ENCODE measurements around the gene FBXO22.

The FBXO22 gene

DNA sequence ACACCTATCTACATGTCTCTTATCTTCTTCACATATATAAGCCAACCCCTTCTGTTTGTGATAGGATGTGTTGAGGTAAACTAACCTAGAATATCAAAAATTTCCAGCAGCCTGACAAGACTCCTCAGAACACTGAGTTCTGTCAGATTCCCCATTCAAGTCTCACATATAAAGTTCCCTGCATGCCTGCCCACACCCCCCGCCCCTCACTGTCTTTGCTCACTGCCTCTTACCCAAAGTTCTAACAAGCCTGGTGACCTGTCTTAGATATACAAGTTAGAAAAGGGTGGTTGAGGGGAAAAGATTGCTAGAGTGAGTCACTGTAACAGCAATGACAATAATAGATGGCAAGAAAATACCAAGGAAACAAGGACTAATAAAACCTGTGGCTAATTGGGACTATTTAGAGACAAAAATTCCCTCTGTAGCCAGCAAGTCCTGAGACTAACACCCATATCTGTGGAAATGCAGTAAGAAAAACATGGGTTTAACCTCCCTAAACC, 40.1 kb downstream of the FBXO22 start:
- H3K27ac ChIP-seq, result no peak overlapping the region
- H3K36me3 ChIP-seq (replicated peaks), result no peaks in the 10 kb centered on the region
- no peak for DNase-seq
- TF ChIP-seq, protein P1, sequence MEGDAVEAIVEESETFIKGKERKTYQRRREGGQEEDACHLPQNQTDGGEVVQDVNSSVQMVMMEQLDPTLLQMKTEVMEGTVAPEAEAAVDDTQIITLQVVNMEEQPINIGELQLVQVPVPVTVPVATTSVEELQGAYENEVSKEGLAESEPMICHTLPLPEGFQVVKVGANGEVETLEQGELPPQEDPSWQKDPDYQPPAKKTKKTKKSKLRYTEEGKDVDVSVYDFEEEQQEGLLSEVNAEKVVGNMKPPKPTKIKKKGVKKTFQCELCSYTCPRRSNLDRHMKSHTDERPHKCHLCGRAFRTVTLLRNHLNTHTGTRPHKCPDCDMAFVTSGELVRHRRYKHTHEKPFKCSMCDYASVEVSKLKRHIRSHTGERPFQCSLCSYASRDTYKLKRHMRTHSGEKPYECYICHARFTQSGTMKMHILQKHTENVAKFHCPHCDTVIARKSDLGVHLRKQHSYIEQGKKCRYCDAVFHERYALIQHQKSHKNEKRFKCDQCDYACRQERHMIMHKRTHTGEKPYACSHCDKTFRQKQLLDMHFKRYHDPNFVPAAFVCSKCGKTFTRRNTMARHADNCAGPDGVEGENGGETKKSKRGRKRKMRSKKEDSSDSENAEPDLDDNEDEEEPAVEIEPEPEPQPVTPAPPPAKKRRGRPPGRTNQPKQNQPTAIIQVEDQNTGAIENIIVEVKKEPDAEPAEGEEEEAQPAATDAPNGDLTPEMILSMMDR (IDR thresholded peaks at IDR 0.05; ENCODE audit: low read depth, low read length, missing control alignments), result no peak
- in situ Hi-C loops (cut with HindIII; ENCODE audit: low pct_ligation_motif_present, low sequenced_read_pairs), result no loop called here
- H3K4me3 ChIP-seq (ENCODE audit: low read depth, low read length), result no peak overlapping the region
- H3K27me3 ChIP-seq (replicated peaks), result no peaks in the 10 kb centered on the region

DNA sequence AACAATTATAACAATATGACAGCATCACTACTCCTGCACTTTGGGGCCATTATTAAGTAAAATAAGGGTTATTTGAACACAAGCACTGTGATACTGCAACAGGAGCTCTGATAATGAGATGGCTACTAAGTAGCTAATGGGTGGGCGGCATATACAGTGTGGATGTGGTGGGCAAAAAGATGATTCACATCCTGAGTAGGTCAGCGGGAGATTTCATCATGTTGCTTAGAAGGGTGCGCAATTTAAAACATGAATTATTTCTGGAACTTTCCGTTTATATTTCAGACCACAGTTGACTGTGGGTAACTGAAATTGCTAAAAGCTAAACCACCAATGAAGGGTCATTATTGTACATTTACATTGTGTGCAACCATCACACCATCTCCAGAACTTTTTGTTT, 42.3 kb downstream of the FBXO22 start:
- peak overlapping the region; percentile 16 for H3K27ac ChIP-seq
- no peak overlapping the region for H3K4me3 ChIP-seq (ENCODE audit: low read depth, low read length)
- peak; percentile 66 for DNase-seq
- in situ Hi-C loops (cut with HindIII; ENCODE audit: low pct_ligation_motif_present, low sequenced_read_pairs), result no loop called here
- H3K27me3 ChIP-seq (replicated peaks), result no peaks in the 10 kb centered on the region
- TF ChIP-seq, protein P1 (IDR thresholded peaks at IDR 0.05; ENCODE audit: low read depth, low read length, missing control alignments), result no peak
- no peaks in the 10 kb centered on the region for H3K36me3 ChIP-seq (replicated peaks)

DNA sequence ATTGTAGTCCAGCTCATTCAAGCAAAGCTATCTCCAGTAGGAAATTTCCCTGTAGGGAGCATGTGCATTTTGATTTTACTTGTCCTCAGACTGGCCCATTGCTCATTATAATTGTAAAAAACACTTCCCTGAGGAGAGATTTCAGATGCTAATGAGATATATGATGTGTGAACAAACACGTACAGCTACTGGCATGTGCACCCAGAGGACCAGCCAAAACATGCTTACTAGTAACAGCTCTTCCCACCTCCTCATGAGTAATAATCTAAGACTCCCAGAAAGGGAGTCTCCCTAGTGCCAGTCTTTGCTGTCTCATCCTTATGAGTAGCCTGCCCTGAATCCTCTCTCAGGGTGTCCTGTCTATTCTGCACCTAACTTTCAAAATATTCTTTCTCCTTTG, 43.4 kb downstream of the FBXO22 start:
- peak; percentile 56 for DNase-seq

DNA sequence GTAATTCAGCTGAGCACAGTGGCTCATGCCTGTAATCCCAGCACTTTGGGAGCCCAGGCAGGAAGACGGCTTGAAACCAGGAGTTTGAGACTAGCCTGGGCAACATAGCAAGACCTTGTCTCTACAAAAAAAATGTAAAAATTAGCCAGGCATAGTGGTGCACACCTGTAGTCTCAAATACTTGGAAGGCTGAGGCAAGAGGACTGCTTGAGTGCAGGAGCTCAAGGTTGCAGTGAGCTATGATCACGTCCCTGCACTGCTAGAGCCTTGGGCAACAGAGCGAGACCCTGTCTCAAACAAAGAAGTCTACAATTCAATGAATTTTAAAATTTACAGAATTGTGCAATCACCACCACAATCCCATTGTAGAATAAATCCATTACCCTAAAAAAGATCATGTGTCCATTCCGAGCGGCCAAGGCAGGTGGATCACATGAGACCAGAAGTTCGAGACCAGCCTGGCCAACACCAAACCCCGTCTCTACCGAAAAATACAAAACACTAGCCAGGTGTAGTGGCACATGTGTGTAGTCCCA, 45.2 kb downstream of the FBXO22 start:
- TF ChIP-seq, protein P1 (IDR thresholded peaks at IDR 0.05; ENCODE audit: low read depth, low read length, missing control alignments), result no peak
- in situ Hi-C loops (cut with HindIII; ENCODE audit: low pct_ligation_motif_present, low sequenced_read_pairs), result no loop called here
- H3K27ac ChIP-seq, result no peak overlapping the region
- no peaks in the 10 kb centered on the region for H3K27me3 ChIP-seq (replicated peaks)
- H3K36me3 ChIP-seq (replicated peaks), result no peaks in the 10 kb centered on the region
- DNase-seq, result no peak
- no peak overlapping the region for H3K4me3 ChIP-seq (ENCODE audit: low read depth, low read length)

More for the DNA sequence above, 43.4 kb downstream of the FBXO22 start:
- in situ Hi-C loops (cut with HindIII; ENCODE audit: low pct_ligation_motif_present, low sequenced_read_pairs), result no loop called here
- no peak overlapping the region for H3K4me3 ChIP-seq (ENCODE audit: low read depth, low read length)
- H3K27me3 ChIP-seq (replicated peaks), result no peaks in the 10 kb centered on the region
- H3K27ac ChIP-seq, result no peak overlapping the region
- no peaks in the 10 kb centered on the region for H3K36me3 ChIP-seq (replicated peaks)
- TF ChIP-seq, protein P1 (IDR thresholded peaks at IDR 0.05; ENCODE audit: low read depth, low read length, missing control alignments), result no peak

DNA sequence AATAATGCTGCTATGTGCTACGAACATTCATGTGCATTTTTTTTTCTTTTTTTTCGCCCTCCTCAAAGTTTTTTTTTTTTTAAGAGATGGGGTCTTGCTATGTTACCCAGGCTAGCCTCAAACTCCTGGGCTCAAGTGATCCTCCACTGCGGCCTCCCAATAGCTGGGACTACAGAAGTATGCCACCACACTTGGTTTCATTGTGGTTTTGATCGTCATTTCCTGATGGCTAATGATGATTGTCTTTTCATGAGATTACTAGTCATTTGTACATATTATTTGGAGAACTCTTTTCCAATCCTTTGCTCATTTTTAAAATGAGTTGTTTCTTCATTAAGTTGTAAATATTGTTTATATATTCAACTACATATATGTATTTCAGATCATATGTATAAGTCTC, 48.8 kb downstream of the FBXO22 start:
- Histone ChIP-seq H3K27me3 (replicated peaks) (no peaks in the 10 kb centered on the region), H3K27ac (no peak overlapping the region), H3K36me3 (replicated peaks) (no peaks in the 10 kb centered on the region), H3K4me3 (ENCODE audit: low read depth, low read length) (no peak overlapping the region)
- TF ChIP-seq, protein P1 (IDR thresholded peaks at IDR 0.05; ENCODE audit: low read depth, low read length, missing control alignments), result no peak
- DNase-seq, result no peak
- in situ Hi-C loops (cut with HindIII; ENCODE audit: low pct_ligation_motif_present, low sequenced_read_pairs), result no loop called here

DNA sequence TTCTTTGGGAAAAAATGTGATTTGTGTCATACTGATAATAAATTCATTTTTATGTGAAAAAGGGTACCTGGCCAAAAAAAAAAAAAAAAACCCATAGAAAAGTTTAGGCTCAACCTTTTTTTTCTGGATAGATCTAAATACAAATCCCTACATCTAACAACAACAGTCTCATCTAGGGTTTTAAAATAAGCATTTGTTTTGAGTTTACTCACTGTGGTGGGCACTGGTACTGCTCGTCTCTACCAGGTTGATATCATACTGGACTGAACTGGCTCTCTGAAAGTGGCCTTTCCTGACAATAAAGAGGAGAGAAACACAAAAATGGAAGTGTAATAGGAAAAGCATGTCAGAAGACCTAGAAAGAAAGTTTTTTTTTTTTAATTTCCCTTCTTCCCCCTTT, 52.0 kb downstream of the FBXO22 start:
- TF ChIP-seq, protein P1 (IDR thresholded peaks at IDR 0.05; ENCODE audit: low read depth, low read length, missing control alignments), result no peak
- no peak for DNase-seq
- Histone ChIP-seq H3K36me3 (replicated peaks) (no peaks in the 10 kb centered on the region), H3K4me3 (ENCODE audit: low read depth, low read length) (no peak overlapping the region), H3K27me3 (replicated peaks) (no peaks in the 10 kb centered on the region), H3K27ac (no peak overlapping the region)
- in situ Hi-C loops (cut with HindIII; ENCODE audit: low pct_ligation_motif_present, low sequenced_read_pairs), result no loop called here

All from brain microvascular endothelial cell (primary cell).